Neural progenitor cell (in vitro differentiated cells): ENCODE results near the gene MYBPC1. TPM values are rescaled to one million over a fixed set of nuclear protein-coding genes. Genes with fewer than 3 reads are reported as not detected.

Experiments used
- DNase-seq: peaks from one replicate; pipeline ENCODE4 v3.0.0-alpha.2; 2016; ENCODE audit warnings: low spot score
- H2AFZ ChIP-seq: fragments of 200-600 bp; sonication (generic); replicated peaks from 2 replicates; pipeline ENCODE4 v1.6.1; 2016; ENCODE audit warnings: antibody characterized with exemption
- H3F3A ChIP-seq: fragments of 200-600 bp; sonication (generic); 2 replicates; pipeline ENCODE4 v1.6.1; 2016; ENCODE audit warnings: antibody characterized with exemption, low read depth
- H3K27ac ChIP-seq: fragments of 200-600 bp; sonication (generic); 2 replicates; pipeline ENCODE4 v1.5.1; 2016; ENCODE audit warnings: mild to moderate bottlenecking
- H3K27me3 ChIP-seq: fragments of 200-600 bp; sonication (generic); 2 replicates; pipeline ENCODE4 v1.6.1; 2016; ENCODE audit warnings: mild to moderate bottlenecking, moderate library complexity
- H3K36me3 ChIP-seq: fragments of 200-600 bp; sonication (generic); 2 replicates; pipeline ENCODE4 v1.5.1; 2016
- H3K4me1 ChIP-seq: fragments of 200-600 bp; sonication (generic); 2 replicates; pipeline ENCODE4 v1.6.1; 2016; ENCODE audit warnings: mixed run types
- H3K4me2 ChIP-seq: fragments of 200-600 bp; sonication (generic); 2 replicates; pipeline ENCODE4 v1.6.1; 2016
- H3K4me3 ChIP-seq: fragments of 200-600 bp; sonication (generic); 2 replicates; pipeline ENCODE4 v1.5.1; 2016
- H3K79me2 ChIP-seq: fragments of 200-600 bp; sonication (generic); 2 replicates; pipeline ENCODE4 v1.6.1; 2016; ENCODE audit warnings: low read depth
- H3K9ac ChIP-seq: fragments of 200-600 bp; sonication (generic); 2 replicates; pipeline ENCODE4 v1.6.1; 2016
- H3K9me3 ChIP-seq: fragments of 200-600 bp; sonication (generic); 2 replicates; pipeline ENCODE4 v1.5.1; 2016; ENCODE audit warnings: low read depth
- H4K20me1 ChIP-seq: fragments of 200-600 bp; sonication (generic); 2 replicates; pipeline ENCODE4 v1.6.1; 2016; ENCODE audit warnings: low read depth
- H3K27ac Mint-ChIP-seq: 3 replicates; pipeline ENCODE4 v1.8.0; 2021; ENCODE audit warnings: mixed read lengths
- H3K27me3 Mint-ChIP-seq: 2 replicates; pipeline ENCODE4 v1.8.0; 2022; ENCODE audit warnings: low read depth, mild to moderate bottlenecking, inconsistent platforms, moderate library complexity, mixed read lengths; ENCODE audit not compliant: insufficient read depth
- H3K36me3 Mint-ChIP-seq: 3 replicates; pipeline ENCODE4 v1.8.0; 2021; ENCODE audit warnings: mixed read lengths
- H3K4me1 Mint-ChIP-seq: 3 replicates; pipeline ENCODE4 v1.8.0; 2021; ENCODE audit warnings: mixed read lengths
- H3K4me3 Mint-ChIP-seq: 3 replicates; pipeline ENCODE4 v1.8.0; 2021; ENCODE audit warnings: mild to moderate bottlenecking, moderate library complexity, mixed read lengths
- H3K9me3 Mint-ChIP-seq: 3 replicates; pipeline ENCODE4 v1.8.0; 2020; ENCODE audit warnings: mixed read lengths
- EZH2 ChIP-seq: fragments of 200-600 bp; sonication (generic); IDR thresholded peaks from 2 replicates; pipeline ENCODE4 v1.6.1; 2017; ENCODE audit warnings: antibody characterized with exemption, mild to moderate bottlenecking, moderate library complexity
- EZH2phosphoT487 ChIP-seq: fragments of 200-600 bp; sonication (generic); IDR thresholded peaks from 2 replicates; pipeline ENCODE4 v1.6.1; 2017; ENCODE audit warnings: antibody characterized with exemption
- total RNA-seq: library from RNA; depleted of rRNA; stranded (reverse); fragments of >200 nt; gene quantifications from 2 replicates; pipeline ENCODE4 v1.2.3, GENCODE V29; 2015; ENCODE audit warnings: low replicate concordance
- TF ChIP-seq, protein P1 (sequence below): fragments of 200-600 bp; sonication (generic); IDR thresholded peaks from 2 replicates; pipeline ENCODE4 v1.5.1; 2017; ENCODE audit warnings: antibody characterized with exemption, mild to moderate bottlenecking

Gene MYBPC1
- total RNA-seq, 1 donor from 2014 or later: not detected

DNA sequence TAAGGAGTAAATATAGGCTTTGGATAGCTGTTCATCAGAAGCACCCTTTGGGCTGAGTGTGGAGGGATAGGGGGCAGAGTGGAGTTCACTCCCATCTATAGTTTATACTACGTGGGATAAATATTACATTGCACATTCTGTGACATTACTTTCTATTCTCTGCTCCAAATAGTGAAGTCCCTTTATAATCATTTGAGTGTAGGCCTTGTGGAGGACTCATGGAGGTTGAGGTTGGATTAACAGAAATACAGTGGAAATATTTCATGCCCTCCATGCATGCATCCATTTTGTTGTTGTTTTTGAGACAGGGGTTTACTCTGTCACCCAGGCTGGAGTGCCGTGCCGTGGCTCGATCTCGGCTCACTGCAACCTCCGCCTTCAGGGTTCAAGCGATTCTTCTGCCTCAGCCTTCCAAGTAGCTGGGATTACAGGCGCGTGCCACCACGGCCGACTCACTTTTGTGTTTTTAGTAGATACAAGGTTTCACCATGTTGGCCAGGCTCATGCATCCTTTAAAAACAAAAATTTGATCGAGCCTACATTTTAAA lies 104.1 kb downstream of the MYBPC1 start:
- Histone ChIP-seq H4K20me1 (peaks cover 3% of the 10 kb centered on the region), H3K9me3 (no peaks in the 10 kb centered on the region), H3K9ac (no peak overlapping the region), H3K4me1 (no peaks in the 10 kb centered on the region), H3K4me3 (peak overlapping the region; percentile 83), H3K27ac (no peak overlapping the region), H3K4me2 (peak overlapping the region; percentile 97), H2AFZ (no peak overlapping the region), H3K36me3 (no peaks in the 10 kb centered on the region), H3K27me3 (peaks cover 42% of the 10 kb centered on the region), H3K79me2 (no peaks in the 10 kb centered on the region), H3F3A (no peaks in the 10 kb centered on the region)
- no peaks in the 10 kb centered on the region for H3K9me3 Mint-ChIP-seq
- H3K4me3 Mint-ChIP-seq: peak overlapping the region; percentile 94
- peaks cover 16% of the 10 kb centered on the region for H3K4me1 Mint-ChIP-seq
- H3K36me3 Mint-ChIP-seq: no peaks in the 10 kb centered on the region
- peaks cover 12% of the 10 kb centered on the region for H3K27me3 Mint-ChIP-seq
- TF ChIP-seq, protein P1, sequence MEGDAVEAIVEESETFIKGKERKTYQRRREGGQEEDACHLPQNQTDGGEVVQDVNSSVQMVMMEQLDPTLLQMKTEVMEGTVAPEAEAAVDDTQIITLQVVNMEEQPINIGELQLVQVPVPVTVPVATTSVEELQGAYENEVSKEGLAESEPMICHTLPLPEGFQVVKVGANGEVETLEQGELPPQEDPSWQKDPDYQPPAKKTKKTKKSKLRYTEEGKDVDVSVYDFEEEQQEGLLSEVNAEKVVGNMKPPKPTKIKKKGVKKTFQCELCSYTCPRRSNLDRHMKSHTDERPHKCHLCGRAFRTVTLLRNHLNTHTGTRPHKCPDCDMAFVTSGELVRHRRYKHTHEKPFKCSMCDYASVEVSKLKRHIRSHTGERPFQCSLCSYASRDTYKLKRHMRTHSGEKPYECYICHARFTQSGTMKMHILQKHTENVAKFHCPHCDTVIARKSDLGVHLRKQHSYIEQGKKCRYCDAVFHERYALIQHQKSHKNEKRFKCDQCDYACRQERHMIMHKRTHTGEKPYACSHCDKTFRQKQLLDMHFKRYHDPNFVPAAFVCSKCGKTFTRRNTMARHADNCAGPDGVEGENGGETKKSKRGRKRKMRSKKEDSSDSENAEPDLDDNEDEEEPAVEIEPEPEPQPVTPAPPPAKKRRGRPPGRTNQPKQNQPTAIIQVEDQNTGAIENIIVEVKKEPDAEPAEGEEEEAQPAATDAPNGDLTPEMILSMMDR: peak; percentile 9
- TF ChIP-seq EZH2phosphoT487: no peak
- H3K27ac Mint-ChIP-seq: no peak overlapping the region
- DNase-seq: no peak

DNA sequence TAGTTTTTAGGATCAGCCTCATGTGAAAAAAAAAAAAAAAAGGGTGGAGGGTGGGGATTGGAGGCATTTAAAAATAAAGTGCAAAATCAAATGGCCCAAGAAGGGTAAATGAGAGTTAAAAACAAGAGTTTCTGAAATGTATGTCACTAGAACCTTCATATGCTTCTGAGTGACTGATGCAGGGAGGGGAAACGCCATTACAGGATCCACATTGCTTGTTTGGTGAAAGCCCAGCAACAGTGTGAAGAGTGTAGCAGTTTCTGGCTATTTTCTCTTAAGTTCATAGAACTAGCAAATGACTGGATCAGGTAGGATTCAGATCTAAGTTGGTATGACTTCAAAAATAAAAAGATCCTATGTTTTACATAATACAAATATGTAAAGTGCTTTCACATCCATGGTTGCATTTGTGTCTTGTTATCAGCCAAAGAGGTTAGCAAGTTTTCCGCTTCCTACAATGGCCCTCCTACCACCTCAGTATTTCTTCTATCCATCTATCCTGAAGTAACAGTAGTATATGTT lies 105.6 kb downstream of the MYBPC1 start:
- Histone ChIP-seq H3K79me2 (no peaks in the 10 kb centered on the region), H3K4me1 (no peaks in the 10 kb centered on the region), H3K27ac (no peak overlapping the region), H3K4me3 (no peak overlapping the region), H3K9me3 (no peaks in the 10 kb centered on the region), H3K4me2 (no peak overlapping the region), H3K36me3 (no peaks in the 10 kb centered on the region), H3K9ac (no peak overlapping the region), H2AFZ (no peak overlapping the region), H4K20me1 (peaks cover 3% of the 10 kb centered on the region), H3K27me3 (peaks cover 33% of the 10 kb centered on the region), H3F3A (no peaks in the 10 kb centered on the region)
- TF ChIP-seq, protein P1: no peak
- TF ChIP-seq EZH2: no peak
- no peak for TF ChIP-seq EZH2phosphoT487
- no peaks in the 10 kb centered on the region for H3K9me3 Mint-ChIP-seq
- H3K27ac Mint-ChIP-seq: no peak overlapping the region
- DNase-seq: no peak
- no peaks in the 10 kb centered on the region for H3K36me3 Mint-ChIP-seq
- no peak overlapping the region for H3K4me3 Mint-ChIP-seq
- H3K4me1 Mint-ChIP-seq: peaks cover 16% of the 10 kb centered on the region
- peaks cover 12% of the 10 kb centered on the region for H3K27me3 Mint-ChIP-seq

DNA sequence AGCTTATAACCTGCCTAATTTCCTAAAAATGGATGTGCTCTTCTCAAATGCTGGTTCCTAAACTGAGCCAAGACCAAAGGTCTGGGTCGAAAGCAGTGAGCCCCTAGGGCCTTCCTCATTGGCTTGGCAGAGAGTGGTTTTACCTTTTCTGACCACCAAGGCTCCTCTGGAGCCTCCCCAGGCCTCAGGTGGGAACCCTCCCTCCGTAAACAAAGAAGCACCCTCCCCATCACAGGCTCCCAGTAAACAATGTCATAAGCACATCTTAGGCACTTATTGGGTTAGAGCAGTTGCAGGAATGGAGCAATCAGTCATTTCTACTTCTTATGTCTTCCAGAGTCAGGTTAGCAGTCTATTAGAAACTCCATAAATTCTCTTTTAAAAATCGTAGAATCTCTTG lies 108.7 kb downstream of the MYBPC1 start:
- H3F3A ChIP-seq: no peaks in the 10 kb centered on the region
- no peak for TF ChIP-seq EZH2
- H3K27me3 Mint-ChIP-seq: peaks cover 4% of the 10 kb centered on the region
- no peaks in the 10 kb centered on the region for H3K9me3 Mint-ChIP-seq
- peaks cover 6% of the 10 kb centered on the region for H3K27me3 ChIP-seq
- no peak overlapping the region for H3K9ac ChIP-seq
- H3K36me3 ChIP-seq: no peaks in the 10 kb centered on the region
- H2AFZ ChIP-seq: no peak overlapping the region
- no peak overlapping the region for H3K4me2 ChIP-seq
- no peak overlapping the region for H3K27ac Mint-ChIP-seq
- no peak overlapping the region for H3K27ac ChIP-seq
- peaks cover 8% of the 10 kb centered on the region for H3K4me1 Mint-ChIP-seq
- no peaks in the 10 kb centered on the region for H3K36me3 Mint-ChIP-seq
- H3K9me3 ChIP-seq: no peaks in the 10 kb centered on the region
- no peak overlapping the region for H3K4me3 Mint-ChIP-seq
- H3K79me2 ChIP-seq: no peaks in the 10 kb centered on the region
- DNase-seq: no peak
- H4K20me1 ChIP-seq: peaks cover 3% of the 10 kb centered on the region
- H3K4me3 ChIP-seq: no peak overlapping the region
- no peaks in the 10 kb centered on the region for H3K4me1 ChIP-seq

DNA sequence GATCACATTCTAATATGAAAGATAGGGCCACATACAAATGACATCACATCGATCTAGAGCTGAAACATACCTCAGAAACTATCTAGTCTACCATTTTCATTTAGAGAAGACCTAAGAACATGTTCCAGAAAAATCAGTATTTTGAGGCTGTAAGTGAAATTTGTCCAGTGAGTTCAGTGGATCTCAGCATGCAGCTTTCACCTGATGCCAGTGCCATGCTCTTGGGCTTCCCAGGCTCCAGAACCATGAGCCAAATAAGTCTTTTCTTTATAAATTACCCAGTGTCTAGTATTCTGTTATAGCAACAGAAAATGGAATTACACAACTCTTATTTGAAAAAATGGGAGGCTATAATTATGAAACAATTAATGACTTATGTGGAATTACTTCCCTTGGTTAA lies 111.6 kb downstream of the MYBPC1 start:
- H3K9ac ChIP-seq: no peak overlapping the region
- Mint-ChIP-seq H3K36me3 (no peaks in the 10 kb centered on the region), H3K27ac (no peak overlapping the region), H3K4me1 (no peaks in the 10 kb centered on the region), H3K27me3 (peaks cover 2% of the 10 kb centered on the region), H3K9me3 (no peaks in the 10 kb centered on the region), H3K4me3 (no peak overlapping the region)
- H3K27me3 ChIP-seq: no peaks in the 10 kb centered on the region
- no peak overlapping the region for H3K4me2 ChIP-seq
- no peaks in the 10 kb centered on the region for H3K79me2 ChIP-seq
- peaks cover 3% of the 10 kb centered on the region for H4K20me1 ChIP-seq
- no peak overlapping the region for H3K4me3 ChIP-seq
- no peak for TF ChIP-seq EZH2
- no peak for TF ChIP-seq EZH2phosphoT487
- TF ChIP-seq, protein P1: no peak
- no peaks in the 10 kb centered on the region for H3F3A ChIP-seq
- H2AFZ ChIP-seq: no peak overlapping the region
- no peak overlapping the region for H3K27ac ChIP-seq
- H3K9me3 ChIP-seq: no peaks in the 10 kb centered on the region
- no peaks in the 10 kb centered on the region for H3K4me1 ChIP-seq
- no peak for DNase-seq
- H3K36me3 ChIP-seq: no peaks in the 10 kb centered on the region
